Measurements from ENCODE around the gene FOXP1.

Gene FOXP1

DNA sequence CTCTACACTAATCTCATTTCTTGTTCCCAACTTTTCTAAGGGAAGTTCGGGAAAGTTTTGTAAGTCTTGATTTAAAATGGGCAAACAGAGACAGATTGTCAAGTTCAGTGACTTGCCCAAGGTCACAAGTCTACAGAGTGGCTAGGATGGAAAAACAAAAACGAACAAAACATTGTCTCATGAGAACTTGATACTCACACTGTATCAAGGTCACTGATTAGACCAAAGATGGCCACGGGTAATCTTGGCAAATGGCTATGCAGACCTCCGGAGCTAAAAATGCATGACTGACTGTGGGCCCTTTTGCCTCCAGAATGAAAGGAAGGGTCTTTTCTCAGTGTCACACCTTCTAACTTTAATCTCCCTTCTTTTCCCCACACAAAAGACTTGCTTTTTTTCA is 460.9 kb downstream of the FOXP1 start:
- no peak for DNase-seq (ENCODE audit: low read depth)

DNA sequence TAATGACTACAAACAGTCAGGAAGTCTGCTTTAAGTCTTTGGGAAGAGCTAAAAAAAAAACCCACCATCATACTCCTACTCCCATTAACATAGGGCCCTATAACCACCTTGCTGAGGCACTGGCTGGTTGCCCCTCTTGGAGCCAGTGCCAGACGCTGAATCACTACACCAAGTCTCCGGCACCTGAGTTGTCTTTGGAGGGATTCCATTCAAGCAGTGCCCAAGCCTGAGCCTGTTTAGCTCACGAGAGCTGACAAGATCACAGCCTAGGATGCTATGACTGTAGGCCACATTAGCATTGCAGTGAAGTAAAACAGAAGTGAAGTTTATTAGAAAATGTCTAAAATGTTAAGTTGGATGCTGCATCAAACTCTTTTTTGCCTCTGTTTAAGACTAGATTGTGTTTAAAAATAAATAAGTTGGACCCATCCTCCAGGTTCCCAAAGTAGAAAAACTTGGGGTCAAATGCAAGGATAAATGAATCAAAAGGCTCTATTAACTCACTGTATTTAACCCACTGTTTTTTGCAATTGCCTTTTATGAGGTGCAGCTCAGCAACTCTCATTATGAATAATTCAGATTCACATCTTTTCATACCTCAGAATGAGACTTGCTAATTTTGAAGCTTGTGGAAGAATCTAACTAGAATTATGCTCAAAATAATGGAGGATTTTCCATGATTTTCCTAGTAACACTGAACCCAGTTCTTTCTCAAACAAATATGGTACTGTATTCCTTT is 461.9 kb downstream of the FOXP1 start:
- no peak for DNase-seq (ENCODE audit: low read depth)

DNA sequence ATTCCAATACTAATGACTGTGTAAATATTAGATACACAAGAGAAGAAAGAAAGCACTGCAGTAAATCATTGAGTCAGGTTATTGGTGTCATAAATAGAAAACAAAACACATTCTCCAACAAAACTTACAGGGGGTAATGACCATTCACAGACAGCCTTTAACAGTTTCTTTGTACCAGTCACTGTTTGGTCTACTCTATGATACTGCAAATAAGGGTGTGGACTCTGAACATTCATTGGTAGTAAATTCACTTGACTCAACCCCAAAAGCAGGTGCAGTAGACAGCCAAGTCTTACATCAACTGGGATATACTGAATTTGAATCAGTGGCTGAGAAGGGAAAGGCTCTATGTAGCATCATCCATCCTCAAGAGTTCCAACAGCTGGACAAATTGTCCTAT is 463.5 kb downstream of the FOXP1 start:
- DNase-seq (ENCODE audit: low read depth) = no peak

DNA sequence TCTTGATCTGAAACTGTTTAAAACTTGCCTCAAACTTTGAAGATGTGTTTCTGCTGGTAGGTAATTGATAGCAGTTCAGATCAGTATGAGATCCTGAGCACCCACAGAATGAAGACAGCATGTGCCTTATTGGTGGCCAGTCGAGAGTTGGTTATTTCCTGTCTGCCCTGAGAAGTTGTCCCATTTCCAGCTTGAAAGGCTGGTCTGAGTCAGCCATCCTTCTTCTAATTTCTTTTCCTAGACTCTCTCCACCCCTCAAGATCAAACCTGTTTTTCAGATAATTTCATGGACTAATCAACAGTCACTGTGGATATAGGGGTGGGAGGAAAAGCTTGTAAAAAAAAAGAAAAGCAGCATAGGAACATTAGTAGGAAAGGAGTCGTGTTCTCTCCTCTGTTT is 464.4 kb downstream of the FOXP1 start:
- no peak for DNase-seq (ENCODE audit: low read depth)

DNA sequence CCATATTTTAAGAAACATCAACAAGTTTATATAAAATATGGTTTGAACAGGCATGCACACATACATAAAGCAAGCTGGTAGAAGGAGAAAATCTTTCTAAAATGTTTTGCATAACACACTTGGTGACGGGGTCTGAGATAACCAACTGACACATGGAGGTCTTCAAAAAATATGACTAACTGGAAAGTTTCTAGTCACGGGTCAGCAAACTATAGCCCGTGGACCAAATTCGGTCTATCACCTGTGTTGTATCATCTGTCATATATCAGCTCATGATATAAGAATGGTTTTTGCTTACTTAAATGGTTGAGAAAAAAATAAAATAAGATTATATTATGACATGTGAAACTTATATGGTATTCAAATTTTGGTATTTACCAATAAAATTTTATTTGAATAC is 465.1 kb downstream of the FOXP1 start:
- no peak for DNase-seq (ENCODE audit: low read depth)

DNA sequence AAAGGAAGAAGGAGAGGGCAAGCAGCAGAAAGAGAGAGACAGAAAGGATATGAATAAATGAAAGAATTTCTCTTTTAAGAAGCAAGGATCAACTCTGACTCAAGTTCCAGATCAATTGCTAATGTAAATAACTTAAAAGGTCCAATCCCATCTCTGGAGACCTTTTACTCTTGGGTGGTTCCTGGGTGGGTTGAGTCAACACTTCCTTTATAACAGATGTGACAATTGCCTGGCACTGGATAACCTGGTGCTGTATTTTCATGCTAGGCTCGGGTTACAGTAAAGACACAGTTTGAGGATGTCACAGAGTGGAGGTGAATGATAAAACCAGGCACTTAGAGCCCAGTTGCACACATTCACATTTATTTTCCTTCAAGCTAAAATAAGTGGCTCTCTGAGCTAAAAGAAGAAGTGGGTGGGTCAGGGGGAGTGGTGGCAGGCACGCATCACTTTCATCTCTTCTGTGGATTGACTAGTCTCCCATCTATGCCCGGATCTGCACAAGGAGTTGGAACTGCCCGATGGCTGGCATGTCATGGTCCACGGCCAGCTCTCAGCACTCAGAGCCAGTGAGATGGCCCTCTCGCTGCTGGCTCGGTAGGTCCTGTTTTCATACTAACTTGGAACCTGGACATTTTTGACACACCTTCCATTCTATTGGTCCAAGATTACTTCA is 465.8 kb downstream of the FOXP1 start:
- no peak for DNase-seq (ENCODE audit: low read depth)

DNA sequence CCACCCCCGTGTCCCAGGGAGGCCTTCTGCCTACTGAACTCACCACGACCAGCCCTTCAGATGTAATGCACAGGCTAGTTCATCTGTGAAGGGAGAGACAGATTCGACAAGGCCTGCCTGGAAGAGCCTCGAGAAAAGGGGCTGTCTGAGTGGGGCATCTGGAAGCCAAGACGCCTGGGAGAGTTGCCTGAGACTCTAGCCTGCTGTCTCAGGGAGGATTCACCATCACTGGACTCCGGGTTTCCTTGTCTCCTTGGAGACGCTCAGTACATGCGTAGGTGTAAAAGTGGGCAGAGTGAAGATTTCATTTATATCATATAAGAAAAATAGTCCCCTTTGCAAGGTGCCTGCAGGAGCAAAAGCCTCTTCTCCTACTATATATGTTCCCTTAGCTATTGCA is 468.9 kb downstream of the FOXP1 start:
- no peak for DNase-seq (ENCODE audit: low read depth)

DNA sequence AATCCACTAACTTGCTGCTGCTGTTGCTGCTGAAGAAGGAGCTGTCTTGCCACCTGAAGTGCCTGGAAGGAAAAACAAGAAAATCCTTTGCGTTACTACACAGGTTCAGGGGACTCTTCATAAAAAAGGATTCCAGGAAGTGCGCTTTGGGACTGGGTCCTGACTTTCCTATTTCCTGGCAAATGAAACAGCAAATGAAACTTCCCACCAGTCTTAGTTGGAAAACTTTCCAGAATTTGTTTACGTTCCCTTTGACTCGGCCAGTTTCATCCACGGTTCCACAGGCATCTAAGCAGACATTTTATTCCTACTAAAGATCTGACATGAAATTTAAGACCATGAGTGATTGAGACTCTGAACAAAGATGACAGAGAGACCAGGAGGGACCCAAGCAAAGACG is 471.0 kb downstream of the FOXP1 start:
- DNase-seq (ENCODE audit: low read depth) = no peak

DNA sequence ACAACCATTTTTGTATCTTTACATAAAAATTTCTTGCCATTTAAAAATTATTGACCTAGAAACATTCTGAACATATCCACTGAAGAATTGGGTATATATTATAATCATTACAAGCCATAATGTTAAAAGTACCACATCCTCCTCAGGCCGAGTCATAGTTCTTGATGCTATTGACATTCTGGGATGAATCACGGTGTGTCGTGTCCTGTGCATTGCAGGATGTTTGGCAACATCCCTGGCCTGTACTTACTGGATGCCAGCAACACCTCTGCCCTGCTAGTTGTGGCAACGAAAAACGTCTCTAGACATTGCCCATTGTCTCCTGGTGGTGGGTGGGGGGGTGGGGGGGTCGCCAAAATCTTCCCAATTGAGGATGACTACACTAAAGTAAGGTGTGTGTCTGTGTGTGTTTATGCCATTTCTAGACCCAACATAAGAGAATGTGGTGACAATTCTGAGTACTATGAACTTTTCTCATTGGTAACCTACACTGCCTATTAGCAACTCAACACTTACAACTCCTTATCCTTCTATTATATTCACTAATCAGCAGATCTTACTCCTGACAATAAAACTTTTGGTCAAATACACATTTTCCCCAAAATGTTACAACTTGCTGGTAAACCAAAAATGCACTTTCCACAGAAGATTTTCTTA is 471.6 kb downstream of the FOXP1 start:
- DNase-seq (ENCODE audit: low read depth) = no peak

DNA sequence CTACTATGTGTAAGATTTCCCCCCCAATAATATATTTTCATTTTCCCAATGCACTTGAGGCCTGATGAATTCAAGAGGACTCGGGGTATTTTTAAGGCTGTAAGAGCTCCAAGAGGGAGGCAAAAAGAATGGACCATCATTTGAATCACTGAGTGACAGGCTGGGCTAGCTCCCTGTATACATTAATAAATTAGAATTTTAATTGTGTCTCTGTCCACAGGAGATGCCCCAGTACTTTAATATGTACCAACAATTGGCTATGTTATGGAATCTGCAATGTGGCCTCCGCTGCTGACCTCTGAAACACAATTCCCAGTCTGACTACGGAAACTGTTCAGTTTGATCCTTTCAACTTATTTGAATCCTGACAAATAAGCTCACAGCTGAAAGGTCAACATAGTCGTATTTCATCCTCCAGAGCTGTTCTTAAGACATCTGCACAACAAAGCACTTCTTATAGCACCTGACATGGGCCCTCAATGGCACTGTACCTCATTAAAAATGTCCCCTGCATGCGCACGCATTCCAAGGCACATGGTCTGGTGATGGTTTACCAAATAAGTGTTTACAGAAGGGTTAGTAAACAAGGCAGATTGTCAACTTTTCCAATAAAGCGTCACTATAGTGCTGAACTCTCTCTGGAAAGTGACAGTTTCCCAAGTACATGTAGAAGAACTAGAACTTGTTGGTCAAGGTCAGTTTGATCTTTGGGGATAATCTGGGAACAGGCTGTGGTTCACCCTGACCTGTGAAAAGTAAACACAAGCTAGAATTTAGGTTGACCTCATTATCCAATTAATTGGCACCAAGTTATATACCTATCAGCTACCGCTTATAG is 472.9 kb downstream of the FOXP1 start:
- DNase-seq (ENCODE audit: low read depth) = no peak

DNA sequence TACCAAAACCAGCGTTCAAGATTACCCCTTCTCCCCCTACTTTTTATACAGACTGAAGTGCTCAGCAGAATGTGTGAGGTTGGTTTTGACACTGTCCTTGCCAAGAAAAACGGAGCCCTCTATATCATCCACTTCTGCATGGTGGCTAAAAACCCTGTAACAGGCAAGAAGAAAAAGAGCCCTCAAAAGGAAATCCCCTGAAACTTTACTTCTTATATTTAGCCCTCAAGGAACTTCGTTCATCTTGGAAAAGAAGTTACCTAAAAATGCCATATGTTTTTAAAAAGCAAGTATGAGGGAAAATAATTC is 473.6 kb downstream of the FOXP1 start:
- no peak for DNase-seq (ENCODE audit: low read depth)

DNA sequence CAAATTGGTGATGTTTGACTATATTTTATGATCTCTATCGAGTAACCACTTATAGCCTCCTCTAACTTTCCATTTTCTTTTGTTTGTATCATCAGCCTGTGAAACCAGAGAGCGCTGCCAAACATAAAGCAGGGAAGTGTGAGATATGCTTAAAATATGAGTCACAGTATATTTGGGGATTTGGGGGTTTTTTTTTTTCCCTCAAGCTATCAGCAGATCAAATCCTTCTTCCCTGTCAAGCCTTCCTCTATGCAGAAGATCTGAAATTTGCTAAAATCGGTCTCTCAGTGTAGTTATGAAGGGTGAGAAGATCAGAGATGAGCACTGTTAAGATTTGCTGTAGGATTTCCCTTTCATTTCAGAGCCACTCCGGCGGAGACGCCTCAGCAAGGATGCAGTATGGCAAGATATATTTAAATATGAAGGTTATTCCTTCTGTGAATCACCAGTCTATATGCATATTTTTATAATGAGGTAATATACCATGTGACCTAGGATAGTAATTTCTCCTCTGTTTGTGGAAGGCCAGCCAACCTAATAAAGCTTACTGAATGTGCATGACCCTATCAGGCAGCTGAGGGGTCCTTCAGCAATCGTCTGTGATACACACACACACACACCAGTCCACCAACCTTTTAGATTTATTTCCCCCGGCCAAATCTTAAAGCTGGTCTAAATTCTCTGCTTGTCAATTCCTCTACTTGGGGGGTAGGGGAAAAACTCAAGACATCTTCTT is 474.1 kb downstream of the FOXP1 start:
- DNase-seq (ENCODE audit: low read depth) = no peak

DNA sequence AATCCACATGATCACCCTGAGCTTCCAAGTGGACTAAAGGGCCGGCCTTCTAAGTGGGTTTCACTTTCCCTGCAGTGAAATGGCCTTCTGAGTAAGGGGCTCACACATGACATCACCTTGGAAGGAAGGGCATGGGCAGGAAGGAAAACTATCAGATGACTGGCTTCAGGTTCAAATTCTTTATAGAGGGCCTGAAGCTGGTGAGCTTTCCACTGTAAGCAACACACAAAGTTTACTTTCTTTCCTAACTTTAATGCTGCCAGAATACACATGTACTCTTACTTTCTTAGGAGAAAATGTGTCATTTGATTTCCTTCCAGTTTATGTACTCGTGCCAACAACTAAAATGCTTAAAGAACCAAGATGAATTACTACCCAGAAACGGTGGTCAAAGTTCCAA is 475.6 kb downstream of the FOXP1 start:
- DNase-seq (ENCODE audit: low read depth) = no peak

DNA sequence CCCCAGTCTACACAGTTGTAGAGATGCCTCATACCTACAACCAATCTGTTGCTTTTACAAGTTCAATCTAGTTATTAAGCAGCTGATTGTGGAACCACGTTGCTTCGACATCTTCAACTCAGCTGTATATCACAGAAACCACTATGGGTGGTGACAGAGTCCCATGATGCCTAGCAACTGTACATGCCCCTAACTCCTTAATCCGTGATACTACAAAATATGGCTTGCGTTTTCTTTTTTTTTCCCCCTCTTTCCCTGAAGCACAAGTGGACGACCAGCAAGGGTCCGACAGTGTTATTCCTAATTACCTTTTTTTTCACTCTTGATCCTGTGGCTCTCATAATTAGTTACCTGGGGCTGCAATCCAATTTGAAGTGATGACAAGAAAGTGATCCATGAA is 478.6 kb downstream of the FOXP1 start:
- no peak for DNase-seq (ENCODE audit: low read depth)

DNA sequence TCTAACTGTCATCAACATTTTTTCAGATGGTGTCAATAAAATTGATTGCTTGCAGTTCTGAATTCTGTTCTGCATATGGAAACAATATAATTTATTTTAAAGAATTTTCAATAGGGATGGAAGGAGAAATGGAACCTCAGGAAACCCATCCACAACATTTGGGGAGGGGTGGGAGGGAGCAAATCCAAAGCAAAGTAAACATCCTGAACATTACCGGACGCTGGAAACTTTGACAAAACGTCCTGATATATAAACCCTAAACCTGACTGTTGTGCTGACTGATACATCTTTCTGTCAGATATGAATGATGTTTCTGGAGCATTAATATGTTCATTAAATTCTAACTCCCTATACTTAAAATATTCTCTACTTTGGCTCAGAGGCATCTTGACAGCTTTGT is 479.0 kb downstream of the FOXP1 start:
- no peak for DNase-seq (ENCODE audit: low read depth)

DNA sequence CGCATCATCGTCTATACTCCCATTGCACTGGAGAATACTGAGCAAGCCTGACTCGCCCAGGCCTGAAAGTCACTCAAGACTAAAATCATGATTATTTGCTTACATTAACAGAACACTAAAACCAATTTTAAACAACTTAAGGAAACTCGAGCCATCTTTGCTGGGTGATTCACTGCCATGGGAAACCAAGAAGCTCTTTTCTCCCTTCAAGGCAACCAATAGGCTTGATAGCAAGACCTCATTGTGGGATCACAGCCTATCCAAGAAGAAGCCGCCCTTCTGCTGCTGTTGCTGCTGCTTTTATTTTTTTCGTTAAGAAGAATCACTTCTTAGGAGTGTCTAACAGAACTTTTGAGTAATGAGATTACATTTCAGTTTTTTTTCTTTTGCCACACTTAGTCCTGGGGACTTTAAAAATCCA is 479.4 kb downstream of the FOXP1 start:
- DNase-seq (ENCODE audit: low read depth) = no peak

DNA sequence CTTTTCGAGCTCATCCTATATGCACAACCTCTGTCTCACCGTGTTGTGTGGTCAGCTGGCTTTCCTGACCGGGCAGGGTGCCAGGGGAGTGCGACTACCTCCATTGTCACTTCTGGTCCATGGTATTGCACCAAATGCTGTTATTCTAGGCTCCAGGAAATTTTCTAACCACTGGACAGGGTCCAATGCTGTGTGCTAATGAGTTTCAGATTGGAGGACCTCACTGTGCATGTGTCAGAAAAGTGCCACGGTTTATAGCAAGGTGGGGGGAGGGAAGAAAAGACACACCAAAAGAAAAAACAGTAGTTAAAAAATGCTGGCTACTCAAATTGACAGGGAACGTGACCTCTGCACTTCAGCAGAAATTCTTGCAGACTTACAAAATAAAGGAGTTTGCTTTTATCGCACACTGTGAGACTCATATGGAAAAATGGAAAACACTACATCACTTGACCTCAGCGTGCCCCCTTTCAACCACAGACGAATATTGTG is 480.1 kb downstream of the FOXP1 start:
- DNase-seq (ENCODE audit: low read depth) = peak; percentile 61

DNA sequence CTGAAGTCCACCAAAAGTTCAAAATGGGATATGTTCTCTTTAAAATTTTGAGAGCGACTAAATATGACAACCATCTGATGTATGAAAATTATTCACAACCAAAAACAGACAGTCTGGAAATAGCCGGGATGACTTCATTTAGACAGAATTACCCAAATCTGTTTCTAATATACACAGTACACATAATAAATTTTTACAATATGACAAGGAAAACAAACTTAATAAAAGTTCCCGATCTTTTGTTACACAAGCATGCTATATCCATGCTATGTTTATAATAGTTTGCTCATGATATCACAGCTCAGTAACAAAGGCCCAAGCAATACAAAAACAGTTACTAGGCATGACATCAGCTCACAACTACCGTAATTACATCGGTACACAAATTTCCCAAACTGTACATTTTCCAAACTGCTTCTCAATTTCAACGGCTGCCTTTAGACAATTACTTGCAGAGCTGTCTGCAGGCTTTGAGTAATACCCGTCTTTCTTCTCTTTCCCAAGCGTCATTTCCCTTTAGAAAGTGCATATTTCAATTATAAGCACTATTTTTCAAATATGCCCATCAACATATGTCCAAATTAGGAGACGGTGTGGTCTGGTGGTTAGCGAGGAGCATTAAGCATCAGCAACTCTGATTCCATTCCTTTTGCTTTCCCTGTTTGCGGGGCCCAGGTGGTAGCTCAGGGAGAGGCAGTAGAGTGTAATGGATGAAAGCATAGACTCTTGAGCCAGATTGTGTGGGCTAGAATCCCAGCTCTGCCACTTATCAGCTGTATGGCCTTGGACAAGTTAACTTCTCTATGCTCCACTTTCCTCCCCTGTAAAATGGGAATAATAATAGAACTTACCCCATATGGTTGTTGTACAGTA is 481.2 kb downstream of the FOXP1 start:
- peak; percentile 97 for DNase-seq (ENCODE audit: low read depth)

DNA sequence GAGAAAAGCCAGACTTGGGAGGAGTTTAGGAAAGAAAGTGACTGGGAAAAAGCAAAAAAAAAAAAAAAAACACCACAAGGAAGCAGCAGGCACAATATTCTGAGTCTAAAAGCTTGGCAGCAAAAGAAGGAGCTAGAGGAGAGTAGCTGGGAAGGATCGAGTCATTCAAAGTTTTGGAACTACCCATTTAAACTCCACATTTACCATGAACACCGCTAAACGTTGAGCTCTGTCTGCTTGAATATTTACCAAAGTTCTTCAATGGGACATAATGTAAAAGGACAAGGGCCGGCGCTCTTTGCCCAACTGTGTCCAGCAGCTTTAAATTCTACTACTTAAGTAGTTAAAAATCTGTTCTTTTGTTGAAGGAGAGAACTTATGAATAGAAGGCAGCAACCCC is 481.9 kb downstream of the FOXP1 start:
- DNase-seq (ENCODE audit: low read depth) = no peak

DNA sequence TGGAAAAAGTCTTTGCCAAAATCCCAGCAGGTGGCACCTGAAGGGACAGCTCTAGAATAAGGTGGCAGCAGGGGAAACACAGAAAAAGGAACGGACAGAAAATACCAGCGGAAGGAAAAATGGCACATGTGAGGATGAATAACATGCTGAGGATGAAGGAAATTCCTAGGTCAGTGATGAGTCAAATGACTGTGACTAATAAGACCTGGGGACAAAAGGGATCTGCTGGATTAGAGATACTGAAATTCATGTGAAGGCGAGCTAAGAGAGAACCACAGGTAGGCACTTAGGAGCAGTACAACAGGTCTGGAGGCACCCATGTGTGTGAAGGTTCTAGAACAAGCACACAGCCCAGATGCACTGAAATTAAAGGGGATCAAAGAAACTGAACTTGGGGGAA is 482.5 kb downstream of the FOXP1 start:
- no peak for DNase-seq (ENCODE audit: low read depth)
